ENCODE measurements around the gene ADAM11. TPM values are rescaled to one million over a fixed set of nuclear protein-coding genes. Genes with fewer than 3 reads are reported as not detected.

The ADAM11 gene
- total and polyA plus RNA-seq, 2 of the 13 experiments (the other 11 are each of a cell fraction or from before 2014, with no cell fraction given) = 0.38 to 0.91 TPM

- TF ChIP-seq ZSCAN21 (CRISPR knock-in tag; IDR thresholded peaks at IDR 0.05; ENCODE audit: borderline replicate concordance) (peak; percentile 33; the same call in 1 of the 2 replicates), ZNF552 (CRISPR knock-in tag; IDR thresholded peaks at IDR 0.05; ENCODE audit: borderline replicate concordance) (peak; percentile 67; the same call in 1 of the 2 replicates), NR1H2 (CRISPR knock-in tag; IDR thresholded peaks at IDR 0.05; ENCODE audit: borderline replicate concordance, low read depth) (no peak), MYPOP (CRISPR knock-in tag; IDR thresholded peaks at IDR 0.05) (no peak), KLF9 (CRISPR knock-in tag; IDR thresholded peaks at IDR 0.05; ENCODE audit: low read depth) (no peak), HOXA7 (CRISPR knock-in tag; IDR thresholded peaks at IDR 0.05) (no peak), ZNF724P (CRISPR knock-in tag; IDR thresholded peaks at IDR 0.05; ENCODE audit: borderline replicate concordance) (no peak), ZNF224 (CRISPR knock-in tag; IDR thresholded peaks at IDR 0.05) (no peak), AFF4 (CRISPR knock-in tag; IDR thresholded peaks at IDR 0.05) (no peak), ATF4 (CRISPR knock-in tag; IDR thresholded peaks at IDR 0.05) (no peak), MXD4 (CRISPR knock-in tag; IDR thresholded peaks at IDR 0.05) (peak; percentile 59; the same call in 1 of the 2 replicates), ZNF34 (CRISPR knock-in tag; IDR thresholded peaks at IDR 0.05; ENCODE audit: borderline replicate concordance) (no peak), NR3C1 (CRISPR knock-in tag; IDR thresholded peaks at IDR 0.05) (no peak), HNF1A (IDR thresholded peaks at IDR 0.05; ENCODE audit: low read depth) (no peak), HNF1A (CRISPR knock-in tag; IDR thresholded peaks at IDR 0.05; ENCODE audit: borderline replicate concordance) (peak; percentile 42; the same call in 1 of the 2 replicates), ATM (IDR thresholded peaks at IDR 0.05; ENCODE audit: borderline replicate concordance) (no peak), NR2C2 (CRISPR knock-in tag; IDR thresholded peaks at IDR 0.05; ENCODE audit: borderline replicate concordance) (peak; percentile 21; the same call in 1 of the 2 replicates), ELF3 (CRISPR knock-in tag; IDR thresholded peaks at IDR 0.05) (peak; percentile 37; the same call in 1 of the 2 replicates), SATB2 (CRISPR knock-in tag; IDR thresholded peaks at IDR 0.05) (no peak)
Observed at GRCh38 chr17:44779211-44780025, 20.6 kb downstream of the ADAM11 start (continued).
